ENCODE measurements around the gene ADD3.

The ADD3 gene

DNA sequence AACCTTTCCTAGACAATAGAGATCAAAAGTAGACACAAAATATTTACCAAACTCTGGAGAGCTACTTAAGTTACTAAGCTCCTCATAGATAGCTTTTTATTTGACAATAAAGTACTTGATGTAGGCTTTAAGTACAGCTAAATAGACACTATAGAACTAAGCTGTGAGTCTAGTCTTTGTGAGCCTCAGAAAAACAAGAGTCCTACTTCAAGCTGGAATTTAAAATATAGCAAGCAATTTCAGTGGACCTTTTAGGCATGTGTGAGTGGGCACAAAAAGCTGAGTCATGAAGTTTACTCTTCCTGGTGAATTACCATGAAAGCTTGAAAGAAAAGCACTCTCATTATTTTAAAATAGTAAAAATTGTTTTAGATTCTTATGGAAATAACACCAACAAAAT lies 76.1 kb downstream of the ADD3 start:
- peak; percentile 55 to 56 for DNase-seq (ENCODE audit: low read depth in 2 of 2)
- no peak overlapping the region for H3K4me3 ChIP-seq (replicated peaks in 1 of 2; ENCODE audit: low read depth in 2 of 2, low read length in 2 of 2)
- TF ChIP-seq, protein P1, sequence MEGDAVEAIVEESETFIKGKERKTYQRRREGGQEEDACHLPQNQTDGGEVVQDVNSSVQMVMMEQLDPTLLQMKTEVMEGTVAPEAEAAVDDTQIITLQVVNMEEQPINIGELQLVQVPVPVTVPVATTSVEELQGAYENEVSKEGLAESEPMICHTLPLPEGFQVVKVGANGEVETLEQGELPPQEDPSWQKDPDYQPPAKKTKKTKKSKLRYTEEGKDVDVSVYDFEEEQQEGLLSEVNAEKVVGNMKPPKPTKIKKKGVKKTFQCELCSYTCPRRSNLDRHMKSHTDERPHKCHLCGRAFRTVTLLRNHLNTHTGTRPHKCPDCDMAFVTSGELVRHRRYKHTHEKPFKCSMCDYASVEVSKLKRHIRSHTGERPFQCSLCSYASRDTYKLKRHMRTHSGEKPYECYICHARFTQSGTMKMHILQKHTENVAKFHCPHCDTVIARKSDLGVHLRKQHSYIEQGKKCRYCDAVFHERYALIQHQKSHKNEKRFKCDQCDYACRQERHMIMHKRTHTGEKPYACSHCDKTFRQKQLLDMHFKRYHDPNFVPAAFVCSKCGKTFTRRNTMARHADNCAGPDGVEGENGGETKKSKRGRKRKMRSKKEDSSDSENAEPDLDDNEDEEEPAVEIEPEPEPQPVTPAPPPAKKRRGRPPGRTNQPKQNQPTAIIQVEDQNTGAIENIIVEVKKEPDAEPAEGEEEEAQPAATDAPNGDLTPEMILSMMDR (IDR thresholded peaks at IDR 0.05; ENCODE audit: low read depth, low read length): no peak

DNA sequence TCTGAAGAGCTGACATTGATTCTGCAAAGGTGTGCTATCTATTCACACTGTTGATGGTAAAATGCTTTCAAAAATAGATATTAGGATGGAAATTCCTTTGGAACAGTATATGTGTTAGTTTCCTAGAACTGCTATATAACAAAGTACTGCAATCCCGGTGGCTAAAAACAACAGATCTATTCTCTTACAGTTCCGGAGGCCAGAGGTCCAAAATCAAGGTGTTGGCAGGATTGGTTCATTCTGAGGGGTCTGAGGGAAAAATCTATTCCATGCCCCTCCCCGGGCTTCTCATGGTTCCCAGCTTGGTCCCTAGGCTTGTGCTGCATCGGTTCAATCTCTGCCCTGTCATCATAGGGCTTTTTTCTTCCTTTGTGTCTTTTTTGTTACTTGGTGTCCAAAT lies 79.9 kb downstream of the ADD3 start:
- TF ChIP-seq, protein P1 (IDR thresholded peaks at IDR 0.05; ENCODE audit: low read depth, low read length): no peak
- DNase-seq (ENCODE audit: low read depth in 2 of 2): no peak
- H3K4me3 ChIP-seq (replicated peaks in 1 of 2; ENCODE audit: low read depth in 2 of 2, low read length in 2 of 2): no peak overlapping the region

DNA sequence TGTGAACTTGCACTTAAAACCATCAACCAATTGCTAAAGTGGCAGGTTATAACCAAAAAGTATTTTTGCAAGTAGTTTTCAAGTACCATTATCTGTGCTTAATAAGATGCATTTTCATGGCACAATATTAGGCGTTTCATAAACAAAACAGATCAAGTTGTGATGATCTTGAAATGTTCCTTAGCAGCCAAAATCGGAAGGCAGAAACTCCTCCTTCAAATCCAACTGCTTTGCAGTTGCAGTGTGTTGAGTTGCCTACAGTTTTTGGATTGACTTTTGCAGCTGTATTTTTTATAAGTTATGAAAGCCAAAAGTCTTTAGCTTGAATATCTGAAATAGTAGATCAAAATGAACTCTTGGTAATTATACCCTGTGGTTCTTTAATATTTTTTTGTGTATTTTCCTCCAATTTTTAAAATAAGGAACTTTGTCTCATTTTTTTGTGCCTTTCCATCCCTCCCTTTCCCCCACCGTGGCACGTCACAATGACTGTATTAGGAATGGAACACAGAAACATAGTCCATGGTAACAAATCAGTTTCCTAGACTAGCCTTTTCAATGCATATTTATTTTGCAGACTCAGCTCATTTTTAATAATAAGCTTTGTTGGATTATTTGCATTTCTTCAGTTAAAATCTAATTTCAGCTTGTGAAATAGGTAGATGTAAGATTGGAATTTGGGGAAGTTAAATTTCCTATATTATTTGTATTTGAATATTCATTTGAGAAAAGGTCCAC lies 80.8 kb downstream of the ADD3 start:
- peak in 1 of 2 donors; percentile 26 for DNase-seq (ENCODE audit: low read depth in 2 of 2)
- TF ChIP-seq, protein P1 (IDR thresholded peaks at IDR 0.05; ENCODE audit: low read depth, low read length): no peak
- H3K4me3 ChIP-seq (replicated peaks in 1 of 2; ENCODE audit: low read depth in 2 of 2, low read length in 2 of 2): no peak overlapping the region

DNA sequence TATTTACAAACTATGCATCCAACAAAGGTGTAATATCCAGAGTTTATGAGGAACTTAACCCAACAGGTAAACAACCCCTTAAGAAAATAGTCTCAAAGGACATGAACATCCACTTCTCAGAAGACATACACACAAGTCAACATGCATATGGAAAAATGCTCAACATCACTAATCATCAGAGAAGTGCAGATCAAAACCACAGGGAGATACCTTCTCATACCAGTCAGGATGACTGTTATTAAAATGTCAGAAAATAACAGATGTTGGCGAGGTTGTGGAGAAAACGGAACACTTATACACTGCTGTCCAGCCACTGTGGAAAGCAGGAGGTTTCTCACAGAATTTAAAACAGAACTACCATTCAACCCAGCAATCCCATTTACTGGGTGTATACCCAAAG lies 84.0 kb downstream of the ADD3 start:
- TF ChIP-seq, protein P1 (IDR thresholded peaks at IDR 0.05; ENCODE audit: low read depth, low read length): no peak
- H3K4me3 ChIP-seq (replicated peaks in 1 of 2; ENCODE audit: low read depth in 2 of 2, low read length in 2 of 2): no peak overlapping the region
- DNase-seq (ENCODE audit: low read depth in 2 of 2): no peak

DNA sequence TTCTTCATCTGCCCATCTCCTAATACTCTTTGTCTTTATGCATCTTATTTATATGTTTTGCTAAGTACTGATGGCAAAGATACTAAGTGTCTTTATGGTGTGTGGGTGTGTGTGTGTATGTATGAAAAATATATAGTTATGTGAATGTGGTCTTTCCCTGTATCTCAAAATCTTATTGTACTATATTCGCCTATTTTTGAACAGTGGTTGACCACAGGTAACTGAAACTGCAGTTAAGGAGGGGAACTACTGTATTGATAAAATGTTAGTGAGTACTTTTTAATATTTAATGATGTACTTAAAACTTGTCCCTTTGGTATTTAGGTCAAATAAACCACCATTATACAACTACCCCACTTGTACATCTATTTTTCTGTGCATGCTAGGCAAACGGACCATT lies 85.9 kb downstream of the ADD3 start:
- TF ChIP-seq, protein P1 (IDR thresholded peaks at IDR 0.05; ENCODE audit: low read depth, low read length): no peak
- no peak for DNase-seq (ENCODE audit: low read depth in 2 of 2)
- no peak overlapping the region for H3K4me3 ChIP-seq (replicated peaks in 1 of 2; ENCODE audit: low read depth in 2 of 2, low read length in 2 of 2)

DNA sequence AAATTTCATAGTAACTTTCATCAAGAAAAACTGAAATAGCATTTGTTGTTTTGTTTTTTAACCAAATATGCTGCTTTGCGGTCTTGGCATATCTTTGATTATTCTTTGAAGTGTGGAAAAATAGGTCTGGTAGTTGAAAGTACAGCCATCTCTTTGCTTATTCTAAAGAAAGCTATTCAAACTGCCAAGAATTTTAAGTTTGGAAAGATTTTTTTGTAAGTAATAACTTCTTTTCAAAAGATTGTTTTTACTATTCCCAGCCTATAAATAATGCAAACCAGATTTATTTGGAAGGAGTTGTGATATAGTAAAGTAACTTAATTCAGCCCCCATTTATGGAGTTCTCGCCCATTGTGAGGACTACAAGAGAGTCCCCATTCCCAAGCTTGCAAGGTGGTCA lies 87.0 kb downstream of the ADD3 start:
- DNase-seq (ENCODE audit: low read depth in 2 of 2): no peak
- H3K4me3 ChIP-seq (replicated peaks in 1 of 2; ENCODE audit: low read depth in 2 of 2, low read length in 2 of 2): no peak overlapping the region
- TF ChIP-seq, protein P1 (IDR thresholded peaks at IDR 0.05; ENCODE audit: low read depth, low read length): no peak

All from cardiac fibroblast (primary cell).